GM12892 (cell line): ENCODE data around the gene C16orf78.

ENCODE experiments used
- POLR2A ChIP-seq: IDR thresholded peaks from 2 replicates; pipeline ENCODE4 v1.6.1; 2011; ENCODE audit warnings: low read depth, low read length, control low read depth
- POLR2AphosphoS5 ChIP-seq: IDR thresholded peaks from 2 replicates; pipeline ENCODE4 v1.6.1; 2011; ENCODE audit warnings: low read depth, low read length, control low read depth
- TAF1 ChIP-seq: IDR thresholded peaks from 2 replicates; pipeline ENCODE4 v1.6.1; 2011; ENCODE audit warnings: low read depth, mild to moderate bottlenecking, control low read depth, low read length, borderline replicate concordance

DNA sequence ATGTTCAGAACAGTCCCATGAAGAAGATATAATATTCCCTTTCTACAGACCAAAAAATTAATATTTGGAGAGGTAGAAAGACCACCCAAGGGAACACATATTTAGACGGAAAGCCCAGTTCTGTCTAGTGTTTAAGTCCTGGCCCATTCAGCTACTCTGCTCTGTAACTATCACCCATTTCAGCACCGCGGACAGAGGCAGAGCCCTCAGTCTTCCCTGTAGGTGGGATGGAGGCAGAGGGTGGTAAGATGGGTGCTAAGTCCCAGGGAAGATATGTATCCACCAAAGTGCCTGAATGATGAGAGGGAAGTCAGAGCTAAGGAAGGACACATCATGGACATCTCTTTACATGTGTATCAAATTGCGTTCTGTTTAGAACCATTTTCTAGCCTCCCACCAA is 27.8 kb upstream of the C16orf78 start:
- TF ChIP-seq TAF1 (no peak), POLR2A (no peak), POLR2AphosphoS5 (no peak)
